Measurements from ENCODE around the gene DLAT. TPM values are rescaled to one million over a fixed set of nuclear protein-coding genes. Genes with fewer than 3 reads are reported as not detected.
"Not testable (repeated sequence)": the region's sequence is repeated elsewhere in the genome, so short reads cannot be mapped to it uniquely, and the experiment has no call there.

The DLAT gene
- total RNA-seq, 4 donors from 2014 or later = 27.2 to 32.4 (median 29.4) TPM

GRCh38 chr11:112025707-112026106 is 499 bp downstream of the DLAT start:
- no peaks in the 10 kb centered on the region for H3K9me3 ChIP-seq
- TF ChIP-seq POLR2AphosphoS5 (IDR thresholded peaks at IDR 0.05) (no peak), CTCF (IDR thresholded peaks at IDR 0.05) (no peak), POLR2A (IDR thresholded peaks at IDR 0.05; ENCODE audit: low read depth) (no peak), EP300 (IDR thresholded peaks at IDR 0.05) (no peak)
- peaks cover 5 to 26% (median 19%) of the 10 kb centered on the region in 4 donors for H3K4me1 ChIP-seq
- intact Hi-C loops (cut with DNase I) = no loop called here
- peaks cover 22 to 53% (median 31%) of the 10 kb centered on the region in 4 donors for H3K36me3 ChIP-seq
- H3K4me3 ChIP-seq = peak overlapping the region; percentile 70 to 95 (median 89)
- peak overlapping the region; percentile 90 to 96 (median 92) for H3K27ac ChIP-seq (replicated peaks in 1 of 4)
- no peak for DNase-seq (ENCODE audit: extremely low spot score)
- H3K27me3 ChIP-seq = no peaks in the 10 kb centered on the region
- 0% methylated on average over 7 of the region's 8 CpGs for WGBS

GRCh38 chr11:112026784-112027410 is 1.7 kb downstream of the DLAT start:
- peaks cover 5 to 26% (median 19%) of the 10 kb centered on the region in 4 donors for H3K4me1 ChIP-seq
- WGBS = no CpG with 5 or more reads among the region's 49 CpGs
- intact Hi-C loops (cut with DNase I); H3K27me3 ChIP-seq; H3K27ac ChIP-seq (replicated peaks in 1 of 4); H3K4me3 ChIP-seq; DNase-seq (ENCODE audit: extremely low spot score); H3K9me3 ChIP-seq: not testable (repeated sequence)
- H3K36me3 ChIP-seq = peaks cover 22 to 53% (median 32%) of the 10 kb centered on the region in 4 donors

GRCh38 chr11:112029460-112029859 is 4.3 kb downstream of the DLAT start:
- 87% methylated on average over 2 of the region's 2 CpGs for WGBS
- no peaks in the 10 kb centered on the region for H3K27me3 ChIP-seq
- H3K4me3 ChIP-seq = no peak overlapping the region
- no peak overlapping the region for H3K27ac ChIP-seq (replicated peaks in 1 of 4)
- H3K36me3 ChIP-seq = peaks cover 22 to 67% (median 53%) of the 10 kb centered on the region in 4 donors
- no peak for DNase-seq (ENCODE audit: extremely low spot score)
- no peak for TF ChIP-seq EP300 (IDR thresholded peaks at IDR 0.05)
- no peak for TF ChIP-seq CTCF (IDR thresholded peaks at IDR 0.05)
- no peak for TF ChIP-seq POLR2A (IDR thresholded peaks at IDR 0.05; ENCODE audit: low read depth)
- no peak for TF ChIP-seq POLR2AphosphoS5 (IDR thresholded peaks at IDR 0.05)
- intact Hi-C loops (cut with DNase I) = no loop called here
- H3K9me3 ChIP-seq = no peaks in the 10 kb centered on the region
- H3K4me1 ChIP-seq = peaks cover 5 to 16% (median 11%) of the 10 kb centered on the region in 4 donors

GRCh38 chr11:112033902-112034301 is 8.7 kb downstream of the DLAT start:
- WGBS = 83% methylated on average over 3 of the region's 3 CpGs
- Histone ChIP-seq H3K4me3 (no peak overlapping the region), H3K36me3 (peaks cover 39 to 95% (median 74%) of the 10 kb centered on the region in 4 donors), H3K9me3 (no peaks in the 10 kb centered on the region), H3K27ac (replicated peaks in 1 of 4) (no peak overlapping the region), H3K27me3 (no peaks in the 10 kb centered on the region), H3K4me1 (no peaks in the 10 kb centered on the region)
- no peak for TF ChIP-seq POLR2AphosphoS5 (IDR thresholded peaks at IDR 0.05)
- no peak for TF ChIP-seq EP300 (IDR thresholded peaks at IDR 0.05)
- no peak for TF ChIP-seq CTCF (IDR thresholded peaks at IDR 0.05)
- TF ChIP-seq POLR2A (IDR thresholded peaks at IDR 0.05; ENCODE audit: low read depth) = no peak
- intact Hi-C loops (cut with DNase I) = no loop called here
- no peak for DNase-seq (ENCODE audit: extremely low spot score)

- no peaks in the 10 kb centered on the region for H3K9me3 ChIP-seq
- intact Hi-C loops (cut with DNase I) = no loop called here
- no peaks in the 10 kb centered on the region for H3K4me1 ChIP-seq
- H3K27ac ChIP-seq (replicated peaks in 1 of 4) = no peak overlapping the region
- DNase-seq (ENCODE audit: extremely low spot score) = no peak
- no peak for TF ChIP-seq CTCF (IDR thresholded peaks at IDR 0.05)
- TF ChIP-seq POLR2AphosphoS5 (IDR thresholded peaks at IDR 0.05) = no peak
- no peak for TF ChIP-seq POLR2A (IDR thresholded peaks at IDR 0.05; ENCODE audit: low read depth)
- no peak for TF ChIP-seq EP300 (IDR thresholded peaks at IDR 0.05)
- H3K36me3 ChIP-seq = peaks cover 30 to 86% (median 70%) of the 10 kb centered on the region in 4 donors
- H3K27me3 ChIP-seq = no peaks in the 10 kb centered on the region
- H3K4me3 ChIP-seq = no peak overlapping the region
Observed at GRCh38 chr11:112037527-112037926, 12.3 kb downstream of the DLAT start.

Data from esophagus muscularis mucosa (tissue), 4 donors.